HG03175 (cell line): ENCODE results near the gene CEP55.
"Not testable (repeated sequence)": the region's sequence is repeated elsewhere in the genome, so short reads cannot be mapped to it uniquely, and the experiment has no call there.

Source experiments
- ATAC-seq: cut with Tn5 transposase; IDR thresholded peaks from one replicate; pipeline ENCODE4 v1.9.1; 2021; ENCODE audit warnings: mild to moderate bottlenecking, moderate library complexity; ENCODE audit not compliant: unreplicated experiment

CEP55 gene

GRCh38 chr10:93496322-93497041 lies at the start of gene CEP55:
TSS of gene CEP55 (plus strand) at chr10:93496612. CDS start at chr10:93500052, 3,440 bp downstream.
- ATAC-seq = peak; percentile 98

DNA sequence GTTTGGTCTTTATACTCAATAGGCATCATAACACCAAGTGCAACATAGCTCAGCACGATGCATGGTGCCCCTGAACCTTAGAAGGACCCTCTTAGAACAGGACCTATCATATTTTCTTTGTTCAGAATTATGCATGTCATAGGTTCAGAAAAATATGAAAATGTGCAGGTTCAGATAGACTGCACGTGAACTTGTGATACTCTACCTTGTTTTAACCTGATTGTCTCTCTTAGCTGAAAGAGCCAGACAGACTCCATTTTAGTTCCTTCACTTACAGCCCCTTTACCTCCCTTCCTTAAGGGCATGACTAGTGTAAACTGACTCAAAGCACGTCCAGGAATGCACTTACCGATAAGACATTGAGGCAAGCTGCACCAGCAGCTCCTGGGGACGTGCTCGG lies 49.4 kb upstream of the CEP55 start:
- no peak for ATAC-seq

- ATAC-seq = no peak
Observed at GRCh38 chr10:93447970-93448369, 48.4 kb upstream of the CEP55 start.

DNA sequence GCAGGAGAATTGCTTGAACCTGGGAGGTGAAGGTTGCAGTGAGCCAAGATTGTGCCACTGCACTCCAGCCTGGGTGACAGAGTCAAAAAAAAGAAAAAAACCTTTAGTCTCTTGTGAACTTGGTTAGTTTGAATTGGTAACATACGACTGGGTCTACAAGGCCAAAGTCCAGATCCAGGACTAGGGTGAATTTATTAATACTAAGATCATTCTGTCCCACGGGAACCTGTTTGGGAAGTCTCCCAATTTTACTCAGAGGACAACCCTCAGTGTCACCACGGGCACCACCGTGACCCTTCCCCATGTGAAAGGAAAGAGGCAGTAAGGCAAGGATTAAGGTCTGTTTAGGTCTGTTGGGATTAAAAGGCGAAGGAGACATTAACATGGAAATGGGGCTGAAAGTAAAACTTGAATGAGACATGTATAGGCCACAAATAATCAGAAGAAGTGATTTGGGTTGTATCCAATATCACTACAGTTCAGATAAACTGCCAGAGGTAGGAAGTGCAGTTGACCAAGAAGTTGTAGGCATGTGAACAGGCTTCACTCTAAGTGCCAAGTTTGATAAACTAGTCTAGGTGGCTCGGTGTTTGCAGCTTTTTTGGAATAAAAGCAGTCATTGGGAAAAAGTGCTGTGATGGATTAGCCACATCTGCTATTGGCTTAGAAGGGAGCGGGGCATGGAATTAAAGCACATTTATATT lies 45.0 kb upstream of the CEP55 start:
- ATAC-seq = no peak

DNA sequence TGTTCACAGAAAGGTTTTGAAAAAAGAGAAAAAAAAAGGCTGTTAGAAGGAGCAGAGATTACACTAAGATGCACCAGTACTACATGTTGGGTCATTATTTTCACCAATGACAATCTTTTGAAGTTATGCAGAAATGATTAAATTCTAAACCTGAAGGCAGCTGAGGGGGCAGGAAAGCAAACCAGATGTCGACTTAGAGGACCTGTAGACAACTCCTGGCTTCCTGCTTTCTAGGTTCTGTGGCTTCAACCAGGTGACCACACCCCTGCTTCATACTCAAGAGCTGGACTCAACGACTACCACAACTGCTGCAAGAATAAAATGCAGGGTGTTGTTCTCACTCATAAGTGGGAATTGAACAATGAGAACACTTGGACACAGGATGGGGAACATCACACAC lies 44.3 kb upstream of the CEP55 start:
- no peak for ATAC-seq

DNA sequence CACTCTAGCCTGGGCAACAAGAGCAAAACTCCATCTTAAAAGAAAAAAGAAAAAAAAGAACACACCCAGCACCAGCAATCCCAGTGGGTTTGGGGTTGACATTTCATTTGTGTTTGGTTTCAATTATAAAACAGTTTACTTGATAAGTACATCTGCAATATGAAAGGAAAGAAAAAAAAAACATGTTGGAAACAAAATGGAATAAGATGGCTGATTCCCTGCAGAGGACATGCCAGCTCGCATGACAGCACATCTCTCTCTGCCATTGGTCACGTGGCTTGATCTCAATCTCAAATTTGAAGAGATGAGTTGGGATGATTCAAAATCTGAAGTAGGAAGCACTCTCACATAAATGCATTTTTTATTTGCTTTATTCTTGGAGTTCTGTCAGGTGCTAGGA lies 42.3 kb upstream of the CEP55 start:
- no peak for ATAC-seq

- ATAC-seq = no peak
Observed at GRCh38 chr10:93454736-93455135, 41.7 kb upstream of the CEP55 start.

- no peak for ATAC-seq
Observed at GRCh38 chr10:93456480-93456879, 39.9 kb upstream of the CEP55 start.

- no peak for ATAC-seq
Observed at GRCh38 chr10:93457511-93457910, 38.9 kb upstream of the CEP55 start.

GRCh38 chr10:93458821-93459257 lies 37.6 kb upstream of the CEP55 start:
- no peak for ATAC-seq

- ATAC-seq = no peak
Observed at GRCh38 chr10:93459466-93459865, 36.9 kb upstream of the CEP55 start.

GRCh38 chr10:93461109-93461806 lies 35.2 kb upstream of the CEP55 start:
- ATAC-seq = no peak

- ATAC-seq = no peak
Observed at GRCh38 chr10:93461807-93462178, 34.6 kb upstream of the CEP55 start.

- no peak for ATAC-seq
Observed at GRCh38 chr10:93462371-93462770, 34.0 kb upstream of the CEP55 start.

DNA sequence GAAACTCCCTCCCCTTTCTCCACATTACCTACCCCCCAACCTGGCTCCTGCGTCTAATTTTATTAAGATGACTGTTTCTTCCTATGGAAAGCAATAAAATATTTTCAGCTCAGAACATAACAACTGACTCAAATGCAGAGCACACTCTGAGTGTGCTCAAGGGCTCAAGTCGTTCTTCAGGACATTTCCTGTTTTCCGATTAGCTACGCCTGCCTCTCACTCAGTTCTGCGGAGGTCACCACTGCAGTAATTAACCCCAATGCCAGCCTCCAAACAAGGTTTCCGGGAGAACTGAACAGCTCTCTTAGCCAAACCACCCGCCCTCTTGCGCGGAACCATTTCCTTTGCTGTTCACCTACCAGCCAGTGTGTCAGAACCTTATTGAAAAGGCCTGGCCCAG lies 33.5 kb upstream of the CEP55 start:
- no peak for ATAC-seq

DNA sequence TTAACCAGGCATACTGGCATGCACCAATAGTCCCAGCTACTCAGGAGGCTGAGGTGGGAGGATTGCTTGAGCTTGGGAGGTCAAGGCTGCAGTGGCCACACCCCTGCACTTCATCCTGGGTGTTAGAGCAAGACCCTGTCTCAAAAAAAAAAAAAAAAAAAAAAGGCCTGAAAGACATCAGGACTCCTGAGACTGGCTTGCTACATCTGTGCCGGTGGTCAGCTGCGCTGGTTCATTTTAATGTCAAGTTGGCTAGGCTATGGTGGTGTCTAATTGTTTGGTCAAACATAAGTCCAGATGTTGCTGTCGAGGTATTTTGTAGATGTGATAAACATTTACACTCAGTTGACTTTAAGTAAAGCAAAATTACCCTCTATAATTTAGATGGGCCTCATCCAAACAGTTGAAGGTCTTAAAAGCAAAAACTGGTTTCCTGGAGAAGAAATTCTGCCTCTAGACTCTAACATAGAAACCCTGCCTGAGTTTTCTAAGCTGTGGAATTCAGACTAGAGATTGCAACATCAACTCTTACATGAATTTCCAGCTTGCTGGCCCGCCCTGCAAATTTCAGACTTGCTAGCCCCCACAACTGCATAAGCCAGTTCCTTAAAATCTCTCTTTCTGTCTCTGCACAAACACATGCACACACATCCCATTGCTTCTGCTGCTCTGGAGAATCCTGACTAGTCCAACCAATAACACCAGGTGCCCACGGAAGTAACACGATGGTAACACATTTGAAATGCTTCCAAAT lies 32.5 kb upstream of the CEP55 start:
- ATAC-seq = no peak

DNA sequence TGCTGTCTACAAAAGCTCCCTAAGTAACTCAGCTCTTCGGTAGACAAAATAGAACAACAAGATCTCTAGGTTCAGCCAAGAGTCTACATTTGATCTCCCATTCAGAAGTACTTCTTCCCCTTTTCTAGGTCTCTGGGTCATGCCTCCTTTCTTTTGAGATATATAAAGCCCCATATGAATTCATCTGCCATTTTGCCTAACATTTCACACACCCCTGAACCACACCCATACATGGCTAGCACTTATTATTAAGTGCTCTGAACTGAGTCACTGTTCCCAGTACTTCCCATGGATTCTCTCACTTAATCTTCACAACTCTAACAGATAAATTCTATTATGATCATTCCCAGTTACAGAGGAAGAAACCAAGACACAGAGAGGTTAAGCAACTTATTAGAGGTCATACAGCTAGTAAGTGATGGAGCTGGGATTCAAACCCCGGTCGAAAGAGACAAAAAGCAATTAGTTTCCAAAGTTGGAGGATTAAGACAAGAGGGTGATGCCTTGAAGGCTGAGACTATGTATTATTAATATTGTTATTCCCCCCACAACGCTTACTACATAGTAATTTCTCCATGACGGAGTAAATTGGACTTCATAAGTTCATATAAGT lies 31.5 kb upstream of the CEP55 start:
- no peak for ATAC-seq

DNA sequence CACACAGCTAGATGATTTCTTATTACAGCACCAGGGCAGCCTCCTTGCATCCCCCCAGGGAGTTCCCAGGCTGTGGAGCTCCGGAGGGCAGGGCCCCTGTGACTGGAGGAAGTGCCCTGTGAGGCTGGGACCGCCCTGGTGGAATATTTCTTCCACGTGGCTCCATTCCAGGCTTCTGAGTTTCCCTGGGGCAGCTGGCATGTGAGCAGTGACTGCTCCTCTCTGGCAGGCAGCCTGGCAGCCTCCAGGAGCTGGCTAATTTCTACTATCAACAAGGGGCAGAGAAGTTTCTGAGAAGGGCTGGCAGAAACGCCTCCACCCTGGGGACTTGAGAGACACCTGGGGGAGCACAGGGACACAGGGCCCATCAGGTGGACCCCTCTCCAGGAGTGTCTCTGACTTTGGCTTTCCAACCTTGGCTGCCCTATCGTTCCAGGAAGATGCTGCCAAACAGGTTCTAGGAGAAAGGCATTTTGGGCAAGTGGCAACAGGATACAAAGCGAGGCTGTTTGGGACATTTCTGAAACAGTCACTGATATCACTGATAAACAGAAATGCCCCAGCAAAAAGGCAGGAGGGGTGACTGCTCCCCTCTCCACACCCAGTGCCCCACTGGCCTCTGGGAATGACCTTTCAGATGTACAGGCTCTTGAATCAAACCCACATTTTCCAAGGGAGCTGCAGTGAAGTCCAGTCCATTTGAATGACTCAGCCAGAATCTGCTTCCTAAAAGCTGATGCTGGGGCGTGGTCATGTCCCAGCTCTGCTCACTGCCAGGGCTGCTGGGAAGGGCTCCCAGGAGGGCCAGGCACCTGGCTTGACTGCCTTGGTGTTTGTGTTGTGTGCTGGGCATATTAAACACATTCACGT lies 30.4 kb upstream of the CEP55 start:
- no peak for ATAC-seq

DNA sequence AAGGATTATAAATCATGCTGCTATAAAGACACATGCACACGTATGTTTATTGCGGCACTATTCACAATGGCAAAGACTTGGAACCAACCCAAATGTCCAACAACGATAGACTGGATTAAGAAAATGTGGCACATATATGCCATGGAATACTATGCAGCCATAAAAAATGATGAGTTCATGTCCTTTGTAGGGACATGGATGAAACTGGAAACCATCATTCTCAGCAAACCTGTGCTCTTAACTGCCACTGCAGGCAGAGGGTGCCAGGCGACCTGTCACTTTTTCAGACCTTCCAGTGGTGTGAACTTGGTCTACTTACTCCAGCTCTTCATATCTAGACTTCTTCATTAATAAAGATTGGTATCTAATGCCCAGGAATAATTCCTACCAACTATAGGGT lies 28.8 kb upstream of the CEP55 start:
- not testable (repeated sequence) for ATAC-seq
